ENCODE measurements around the gene TTLL7.

Gene TTLL7

DNA sequence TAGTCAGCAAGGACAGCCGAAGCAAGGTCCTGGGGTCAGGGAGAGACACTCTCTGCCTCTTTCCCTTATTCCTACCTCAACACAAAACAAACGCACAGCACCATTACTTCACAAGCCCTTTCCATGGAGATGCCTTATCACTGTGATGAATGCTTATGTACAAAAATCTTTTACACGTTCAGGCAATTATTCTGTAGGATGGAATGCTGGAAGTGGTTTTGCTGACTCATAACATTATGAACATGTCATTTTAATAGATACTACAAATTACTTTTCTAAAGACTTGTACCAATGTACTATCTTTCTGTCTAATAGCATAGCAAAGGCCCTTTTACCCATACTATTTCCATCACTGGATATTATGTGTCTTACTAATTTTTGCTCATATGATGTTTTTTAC is 98.4 kb downstream of the TTLL7 start:
- peaks cover 2% of the 10 kb centered on the region for H3K27me3 Mint-ChIP-seq
- DNase-seq = no peak
- no peaks in the 10 kb centered on the region for H3K4me1 Mint-ChIP-seq
- no peak overlapping the region for H3K27ac Mint-ChIP-seq
- H3K4me3 Mint-ChIP-seq = no peak overlapping the region
- H3K36me3 Mint-ChIP-seq (ENCODE audit: low read depth) = no peaks in the 10 kb centered on the region
- no peak for ATAC-seq
- H3K9me3 Mint-ChIP-seq = no peaks in the 10 kb centered on the region

DNA sequence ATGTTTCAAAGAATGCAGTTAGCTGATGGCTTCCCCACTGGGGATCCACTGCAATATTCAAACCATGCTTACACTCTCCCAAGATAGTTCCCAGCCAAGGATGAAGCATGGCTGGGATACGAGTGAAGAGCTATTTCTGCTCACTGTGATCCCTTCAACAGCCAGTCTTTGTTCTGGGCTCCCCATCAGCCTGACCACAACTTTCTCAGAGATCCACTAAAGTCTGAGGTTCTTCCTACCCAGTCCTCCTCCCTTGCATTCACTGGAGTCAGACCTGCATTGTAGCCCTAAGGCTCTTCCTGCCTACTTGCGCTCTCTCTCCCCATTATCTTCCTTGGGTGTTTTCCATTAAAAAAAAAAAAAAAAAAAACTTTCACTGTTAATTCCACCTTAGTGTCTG is 101.4 kb downstream of the TTLL7 start:
- Mint-ChIP-seq H3K4me1 (no peaks in the 10 kb centered on the region), H3K36me3 (ENCODE audit: low read depth) (no peaks in the 10 kb centered on the region), H3K27ac (no peak overlapping the region), H3K4me3 (no peak overlapping the region), H3K27me3 (peaks cover 7% of the 10 kb centered on the region), H3K9me3 (no peaks in the 10 kb centered on the region)
- DNase-seq (no peak), ATAC-seq (no peak)

- Mint-ChIP-seq H3K36me3 (ENCODE audit: low read depth) (no peaks in the 10 kb centered on the region), H3K27ac (no peak overlapping the region), H3K4me1 (no peaks in the 10 kb centered on the region), H3K9me3 (no peaks in the 10 kb centered on the region), H3K4me3 (no peak overlapping the region), H3K27me3 (peaks cover 5% of the 10 kb centered on the region)
- ATAC-seq = no peak
- no peak for DNase-seq
Measured at GRCh38 chr1:83896299-83896698, 102.6 kb downstream of the TTLL7 start.

GRCh38 chr1:83889707-83890106 is 109.2 kb downstream of the TTLL7 start:
- Mint-ChIP-seq H3K4me3 (no peak overlapping the region), H3K4me1 (no peaks in the 10 kb centered on the region), H3K27ac (no peak overlapping the region), H3K9me3 (peaks cover 9% of the 10 kb centered on the region), H3K27me3 (peaks cover 4% of the 10 kb centered on the region), H3K36me3 (ENCODE audit: low read depth) (peaks cover 2% of the 10 kb centered on the region)
- ATAC-seq (no peak), DNase-seq (no peak)

DNA sequence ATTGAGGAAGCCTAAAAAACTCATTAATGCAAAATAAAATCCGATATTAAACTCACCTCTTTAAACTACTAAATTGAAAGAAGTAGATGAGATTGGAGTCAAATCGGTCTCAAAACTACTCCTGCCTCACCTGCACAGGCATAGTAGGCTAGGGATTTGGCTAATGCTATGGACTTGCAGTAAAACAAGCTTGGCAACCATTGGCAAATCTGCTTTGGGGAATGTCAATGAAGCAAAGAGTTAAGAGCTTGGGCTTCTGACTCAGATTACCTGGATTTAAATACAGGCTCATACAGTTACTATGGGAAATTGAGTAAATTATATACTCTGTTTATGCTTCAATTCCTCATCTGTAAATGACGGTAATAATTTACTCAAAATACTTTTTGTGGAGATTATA is 111.4 kb downstream of the TTLL7 start:
- ATAC-seq = no peak

GRCh38 chr1:83883979-83884378 is 115.0 kb downstream of the TTLL7 start:
- no peak overlapping the region for H3K4me3 Mint-ChIP-seq
- H3K4me1 Mint-ChIP-seq = no peaks in the 10 kb centered on the region
- ATAC-seq = no peak
- no peak for DNase-seq
- H3K27ac Mint-ChIP-seq = no peak overlapping the region
- H3K36me3 Mint-ChIP-seq (ENCODE audit: low read depth) = peaks cover 2% of the 10 kb centered on the region
- peaks cover 8% of the 10 kb centered on the region for H3K9me3 Mint-ChIP-seq
- peaks cover 6% of the 10 kb centered on the region for H3K27me3 Mint-ChIP-seq

More for the DNA sequence above, 111.4 kb downstream of the TTLL7 start:
- peaks cover 9% of the 10 kb centered on the region for H3K9me3 Mint-ChIP-seq
- H3K4me3 Mint-ChIP-seq = no peak overlapping the region
- H3K27me3 Mint-ChIP-seq = peaks cover 8% of the 10 kb centered on the region
- DNase-seq = no peak
- H3K4me1 Mint-ChIP-seq = no peaks in the 10 kb centered on the region
- H3K36me3 Mint-ChIP-seq (ENCODE audit: low read depth) = peaks cover 2% of the 10 kb centered on the region
- no peak overlapping the region for H3K27ac Mint-ChIP-seq

DNA sequence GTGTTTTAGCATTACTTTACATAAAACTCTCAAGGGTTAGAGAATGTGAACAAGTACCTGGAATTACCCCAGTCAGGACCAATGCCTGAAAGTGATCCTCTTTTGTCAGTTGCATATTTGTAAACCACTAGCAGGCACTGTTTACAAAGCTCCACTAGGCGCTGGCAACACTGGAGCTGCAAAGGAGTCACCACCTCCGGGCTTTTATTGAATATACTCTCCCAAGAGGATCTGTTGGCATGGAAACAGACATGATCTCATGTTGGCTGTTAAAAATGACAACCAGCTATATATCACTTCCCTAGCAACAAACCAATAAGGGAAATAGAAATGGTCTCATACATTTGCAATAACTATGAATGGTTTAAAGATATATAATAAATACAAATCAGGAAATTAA is 116.0 kb downstream of the TTLL7 start:
- DNase-seq = no peak
- Mint-ChIP-seq H3K27ac (no peak overlapping the region), H3K4me3 (no peak overlapping the region), H3K36me3 (ENCODE audit: low read depth) (no peaks in the 10 kb centered on the region), H3K27me3 (peaks cover 6% of the 10 kb centered on the region), H3K9me3 (no peaks in the 10 kb centered on the region), H3K4me1 (no peaks in the 10 kb centered on the region)
- no peak for ATAC-seq

DNA sequence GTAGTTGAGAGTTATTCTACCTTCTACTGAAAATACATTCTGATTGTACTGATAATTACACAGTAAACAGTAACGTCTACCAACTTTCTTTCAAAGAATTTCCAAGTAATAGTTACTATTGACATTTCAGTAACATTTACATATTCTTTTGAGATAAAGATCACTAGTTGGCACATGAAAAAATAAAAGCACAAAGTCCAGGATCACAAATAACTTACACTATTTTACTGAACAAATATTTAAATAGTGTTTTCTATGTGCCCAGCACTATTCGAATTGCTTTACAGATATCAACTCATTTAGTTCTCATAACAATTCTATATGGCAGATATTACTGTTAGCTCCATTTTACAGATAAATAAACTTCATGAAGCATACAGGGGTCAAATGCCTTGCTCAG is 126.4 kb downstream of the TTLL7 start:
- Mint-ChIP-seq H3K27me3 (peaks cover 3% of the 10 kb centered on the region), H3K4me1 (no peaks in the 10 kb centered on the region), H3K9me3 (no peaks in the 10 kb centered on the region), H3K4me3 (no peak overlapping the region), H3K36me3 (ENCODE audit: low read depth) (no peaks in the 10 kb centered on the region), H3K27ac (no peak overlapping the region)
- DNase-seq (no peak), ATAC-seq (no peak)

- no peak for ATAC-seq
- Mint-ChIP-seq H3K4me1 (peaks cover 6% of the 10 kb centered on the region), H3K9me3 (no peaks in the 10 kb centered on the region), H3K36me3 (ENCODE audit: low read depth) (no peaks in the 10 kb centered on the region), H3K27me3 (peaks cover 3% of the 10 kb centered on the region), H3K27ac (no peak overlapping the region), H3K4me3 (no peak overlapping the region)
- no peak for DNase-seq
Measured at GRCh38 chr1:83864991-83865390, 133.9 kb downstream of the TTLL7 start.

GRCh38 chr1:83860490-83861221 is 138.3 kb downstream of the TTLL7 start:
- ATAC-seq (peak; percentile 93), DNase-seq (peak; percentile 83)
- peaks cover 8% of the 10 kb centered on the region for H3K4me1 Mint-ChIP-seq
- no peaks in the 10 kb centered on the region for H3K9me3 Mint-ChIP-seq
- peak overlapping the region; percentile 23 for H3K27ac Mint-ChIP-seq
- H3K4me3 Mint-ChIP-seq = peak overlapping the region; percentile 74
- peaks cover 5% of the 10 kb centered on the region for H3K27me3 Mint-ChIP-seq
- H3K36me3 Mint-ChIP-seq (ENCODE audit: low read depth) = no peaks in the 10 kb centered on the region

- no peak for ATAC-seq
- Mint-ChIP-seq H3K9me3 (no peaks in the 10 kb centered on the region), H3K27ac (no peak overlapping the region), H3K36me3 (ENCODE audit: low read depth) (no peaks in the 10 kb centered on the region), H3K4me1 (peaks cover 10% of the 10 kb centered on the region), H3K4me3 (no peak overlapping the region), H3K27me3 (peaks cover 5% of the 10 kb centered on the region)
- DNase-seq = no peak
Measured at GRCh38 chr1:83857716-83858115, 141.2 kb downstream of the TTLL7 start.

DNA sequence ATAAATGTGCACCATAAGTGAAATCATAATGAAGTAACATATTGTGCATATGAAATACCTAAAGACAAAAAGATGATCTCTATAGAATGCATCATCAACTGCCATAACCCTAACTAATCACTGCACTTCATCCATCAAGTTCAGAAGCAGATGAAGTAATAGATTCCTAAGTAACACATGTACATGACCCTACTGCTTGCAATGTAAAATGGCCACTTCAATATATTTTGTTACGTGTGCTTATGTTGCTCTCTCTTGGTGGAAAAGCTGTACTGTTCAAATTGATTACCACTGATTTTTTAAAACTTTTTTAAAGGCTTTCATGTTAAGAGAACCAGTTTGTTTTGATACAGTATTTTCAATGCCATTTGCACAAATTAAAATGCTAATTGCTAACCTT is 141.8 kb downstream of the TTLL7 start:
- Mint-ChIP-seq H3K36me3 (ENCODE audit: low read depth) (no peaks in the 10 kb centered on the region), H3K4me1 (peaks cover 10% of the 10 kb centered on the region), H3K9me3 (no peaks in the 10 kb centered on the region), H3K27ac (no peak overlapping the region), H3K27me3 (peaks cover 5% of the 10 kb centered on the region), H3K4me3 (no peak overlapping the region)
- no peak for DNase-seq
- ATAC-seq = no peak

DNA sequence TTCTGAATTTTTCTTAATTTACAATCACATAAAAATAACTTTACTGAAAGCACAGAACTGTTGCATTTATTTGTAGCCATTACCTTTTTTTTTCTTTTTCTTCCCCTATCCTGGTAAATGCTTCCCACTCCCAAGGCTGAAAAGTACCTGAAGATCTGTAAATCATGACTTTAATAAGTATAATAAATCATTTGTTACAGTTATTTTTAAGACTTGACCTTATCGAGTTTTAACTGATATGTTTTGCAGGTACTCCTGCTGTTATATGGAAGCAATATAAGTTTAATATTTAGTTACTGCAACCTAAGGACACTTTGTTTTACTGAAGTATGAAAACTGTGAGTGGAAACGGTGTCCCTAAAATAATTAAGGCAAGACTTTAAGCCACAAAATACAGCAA is 142.6 kb downstream of the TTLL7 start:
- ATAC-seq = no peak
- Mint-ChIP-seq H3K27ac (no peak overlapping the region), H3K27me3 (peaks cover 5% of the 10 kb centered on the region), H3K4me3 (no peak overlapping the region), H3K4me1 (peaks cover 10% of the 10 kb centered on the region), H3K9me3 (no peaks in the 10 kb centered on the region), H3K36me3 (ENCODE audit: low read depth) (no peaks in the 10 kb centered on the region)
- DNase-seq = no peak

DNA sequence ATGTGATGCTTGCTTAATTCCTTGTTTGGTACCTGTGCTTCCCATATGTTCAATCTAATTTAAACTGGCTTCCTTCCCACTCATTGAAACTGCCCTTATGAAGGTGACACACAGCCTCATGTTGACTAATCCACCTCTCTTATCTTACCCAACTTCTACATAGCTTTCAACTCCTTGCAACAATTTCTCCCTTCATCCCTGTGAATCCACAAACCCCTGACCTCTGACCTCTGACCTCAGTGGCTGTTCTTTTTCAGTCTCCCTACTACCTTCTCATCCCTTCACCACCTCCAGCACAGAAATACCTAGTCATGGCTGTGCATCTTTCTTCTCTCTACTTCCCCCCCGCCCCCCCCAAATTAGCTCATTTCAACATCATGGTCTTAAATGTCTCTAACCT is 144.5 kb downstream of the TTLL7 start:
- DNase-seq (no peak), ATAC-seq (peak; percentile 24)
- Mint-ChIP-seq H3K27me3 (no peaks in the 10 kb centered on the region), H3K36me3 (ENCODE audit: low read depth) (no peaks in the 10 kb centered on the region), H3K9me3 (no peaks in the 10 kb centered on the region), H3K4me3 (no peak overlapping the region), H3K4me1 (peaks cover 3% of the 10 kb centered on the region), H3K27ac (no peak overlapping the region)

DNA sequence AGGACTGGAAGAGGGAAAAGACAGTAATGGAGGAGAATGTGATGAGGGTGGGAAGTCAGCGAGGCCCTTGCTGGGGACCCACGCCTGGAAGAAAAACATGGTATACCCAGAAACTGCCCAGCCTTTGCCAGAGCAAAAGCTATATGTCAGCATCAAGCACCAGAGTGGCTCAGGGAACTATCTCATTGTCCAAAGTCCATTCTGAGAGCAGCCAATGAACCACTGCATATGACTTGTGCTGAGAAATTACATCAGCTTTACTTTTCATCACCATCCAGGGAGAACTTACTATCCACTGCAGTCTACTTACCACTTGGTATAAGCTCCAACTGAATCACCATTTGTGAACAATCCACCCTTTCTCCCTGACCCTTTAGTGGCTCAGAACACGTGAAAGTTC is 148.1 kb downstream of the TTLL7 start:
- DNase-seq = no peak
- H3K27ac Mint-ChIP-seq = no peak overlapping the region
- no peaks in the 10 kb centered on the region for H3K36me3 Mint-ChIP-seq (ENCODE audit: low read depth)
- no peaks in the 10 kb centered on the region for H3K27me3 Mint-ChIP-seq
- H3K4me1 Mint-ChIP-seq = peaks cover 2% of the 10 kb centered on the region
- no peaks in the 10 kb centered on the region for H3K9me3 Mint-ChIP-seq
- H3K4me3 Mint-ChIP-seq = no peak overlapping the region
- no peak for ATAC-seq
